8988T (cell line): ENCODE data around the gene GAMT.

ENCODE experiments used
- DNase-seq: peaks from one replicate; pipeline ENCODE4 v3.0.0; 2011

Gene GAMT

GRCh38 chr19:1383312-1384084 lies 17.8 kb downstream of the GAMT start, which contains the start of gene NDUFS7:
TSS of gene NDUFS7 (plus strand) at chr19:1383907. CDS start at chr19:1383927, 20 bp downstream.
- DNase-seq, result peak; percentile 53

- no peak for DNase-seq
These were observed 18.4 kb downstream of the GAMT start for GRCh38 chr19:1383017-1383311.

GRCh38 chr19:1382250-1382649 lies 19.1 kb downstream of the GAMT start:
- no peak for DNase-seq

- no peak for DNase-seq
These were observed 21.3 kb downstream of the GAMT start for GRCh38 chr19:1379961-1380489.

- DNase-seq, result no peak
These were observed 22.0 kb downstream of the GAMT start for GRCh38 chr19:1379126-1379905.

GRCh38 chr19:1377965-1378785 lies 23.2 kb downstream of the GAMT start:
- no peak for DNase-seq

- DNase-seq, result no peak
These were observed 24.0 kb downstream of the GAMT start for GRCh38 chr19:1377176-1377964.

- no peak for DNase-seq
These were observed 24.9 kb downstream of the GAMT start for GRCh38 chr19:1376415-1376805.

GRCh38 chr19:1374250-1374577 lies 27.1 kb downstream of the GAMT start:
- DNase-seq, result no peak

- DNase-seq, result no peak
These were observed 27.6 kb downstream of the GAMT start for GRCh38 chr19:1373534-1374249.

GRCh38 chr19:1373042-1373533 lies 28.3 kb downstream of the GAMT start:
- DNase-seq, result no peak

GRCh38 chr19:1370579-1371361 lies 30.6 kb downstream of the GAMT start:
- DNase-seq, result no peak

- DNase-seq, result no peak
These were observed 32.0 kb downstream of the GAMT start for GRCh38 chr19:1369214-1369805.

GRCh38 chr19:1366899-1367870 lies 34.2 kb downstream of the GAMT start:
- DNase-seq, result no peak

- DNase-seq, result no peak
These were observed 35.0 kb downstream of the GAMT start for GRCh38 chr19:1366296-1366695.

- no peak for DNase-seq
These were observed 35.7 kb downstream of the GAMT start for GRCh38 chr19:1365319-1366269.

GRCh38 chr19:1364070-1364704 lies 37.2 kb downstream of the GAMT start:
- DNase-seq, result no peak
